GM03348 (cell line): ENCODE results near the gene GRM1.

Experiments
- DNase-seq: peaks from one replicate; pipeline ENCODE4 v3.0.0; 2012; ENCODE audit warnings: low spot score

GRM1 gene

GRCh38 chr6:146470091-146470770, 441.4 kb downstream of the GRM1 start:
- DNase-seq: no peak

DNA sequence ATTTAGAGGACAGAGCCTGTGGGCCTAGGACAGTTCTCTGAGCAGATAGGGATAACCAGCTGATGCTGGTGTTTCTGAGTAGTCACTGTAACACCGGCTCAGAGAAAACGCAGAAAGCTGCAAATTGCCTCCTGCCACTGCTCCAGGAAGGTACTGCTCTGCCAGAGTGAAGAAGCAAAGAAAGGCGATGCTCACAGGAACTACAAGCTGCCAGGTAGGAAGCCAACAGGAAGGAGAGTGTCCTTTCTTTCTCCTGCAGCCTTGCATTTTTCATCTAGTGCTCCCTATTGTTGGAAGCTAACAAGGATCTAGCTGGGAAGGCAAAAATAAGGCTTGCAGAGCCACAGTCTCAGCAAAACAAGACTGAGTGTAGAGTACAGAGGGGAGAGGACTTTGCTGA, 444.1 kb downstream of the GRM1 start:
- no peak for DNase-seq

GRCh38 chr6:146481527-146481926, 452.7 kb downstream of the GRM1 start:
- DNase-seq: no peak

DNA sequence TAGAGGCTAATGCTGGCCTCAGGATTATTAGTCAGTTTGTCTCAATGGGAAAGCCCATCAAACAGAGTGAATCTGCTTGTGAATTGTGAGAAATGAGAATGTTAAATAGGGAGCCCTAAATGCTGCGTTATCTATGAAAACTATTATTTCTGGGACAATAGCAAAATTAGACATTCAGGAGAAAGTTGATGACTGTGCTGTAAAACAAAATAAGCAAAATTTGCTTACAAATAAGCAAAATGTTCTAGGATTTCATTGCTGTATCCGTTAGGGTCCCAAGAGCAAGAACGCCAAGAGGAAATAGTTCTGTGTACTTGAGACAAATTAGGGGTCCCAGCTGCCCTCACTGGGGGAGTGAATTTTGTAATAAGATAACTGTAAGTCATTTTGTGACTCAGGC, 455.5 kb downstream of the GRM1 start:
- no peak for DNase-seq
